Renal pelvis (tissue), 12 donors: Measurements from ENCODE around the gene FRMD5. TPM values are rescaled to one million over a fixed set of nuclear protein-coding genes. Genes with fewer than 3 reads are reported as not detected.
"Not testable (repeated sequence)": the region's sequence is repeated elsewhere in the genome, so short reads cannot be mapped to it uniquely, and the experiment has no call there.

ENCODE experiments used
- DNase-seq: peaks from one replicate; pipeline ENCODE4 v3.0.0-alpha.2; 2013
- long read RNA-seq, 16 experiments: transcript quantifications; one replicate each; lab custom pipeline, GENCODE V29; 2026
- polyA plus RNA-seq, 3 donors: library from polyadenylated mRNA; unstranded; fragments of 120-200 nt; gene quantifications; one replicate each; pipeline ENCODE4 v1.2.1, GENCODE V29; 2013; ENCODE audit not compliant: insufficient read length in 3 of 3

FRMD5 gene
- 1 to 10 TPM; 1.1 to 2.7 (median 1.9) TPM for polyA plus RNA-seq
- long read RNA-seq, donor 1, result 0 reads
- long read RNA-seq, donor 2, result 0 reads
- long read RNA-seq, donor 3, result 0 reads
- long read RNA-seq, donor 4, result 0 reads
- long read RNA-seq, donor 5, result 0 reads
- long read RNA-seq, donor 6, partial matches to known transcripts, result 42 of 67 reads
- long read RNA-seq, donor 6, other reads (novel, unspliced or antisense), result 25 of 67 reads
- long read RNA-seq, donor 7, result 0 reads
- long read RNA-seq, donor 8, result 0 reads
- long read RNA-seq, donor 9, result 0 reads
- long read RNA-seq, donor 10, partial matches to known transcripts, result 16 of 52 reads
- long read RNA-seq, donor 10, other reads (novel, unspliced or antisense), result 36 of 52 reads
- long read RNA-seq, donor 11, result 0 reads
- long read RNA-seq, donor 12, result 0 reads
- long read RNA-seq, donor 13, result 0 reads
- long read RNA-seq, donor 14, result 0 reads
- long read RNA-seq, donor 15, result 0 reads
- long read RNA-seq, donor 16, result 0 reads

DNA sequence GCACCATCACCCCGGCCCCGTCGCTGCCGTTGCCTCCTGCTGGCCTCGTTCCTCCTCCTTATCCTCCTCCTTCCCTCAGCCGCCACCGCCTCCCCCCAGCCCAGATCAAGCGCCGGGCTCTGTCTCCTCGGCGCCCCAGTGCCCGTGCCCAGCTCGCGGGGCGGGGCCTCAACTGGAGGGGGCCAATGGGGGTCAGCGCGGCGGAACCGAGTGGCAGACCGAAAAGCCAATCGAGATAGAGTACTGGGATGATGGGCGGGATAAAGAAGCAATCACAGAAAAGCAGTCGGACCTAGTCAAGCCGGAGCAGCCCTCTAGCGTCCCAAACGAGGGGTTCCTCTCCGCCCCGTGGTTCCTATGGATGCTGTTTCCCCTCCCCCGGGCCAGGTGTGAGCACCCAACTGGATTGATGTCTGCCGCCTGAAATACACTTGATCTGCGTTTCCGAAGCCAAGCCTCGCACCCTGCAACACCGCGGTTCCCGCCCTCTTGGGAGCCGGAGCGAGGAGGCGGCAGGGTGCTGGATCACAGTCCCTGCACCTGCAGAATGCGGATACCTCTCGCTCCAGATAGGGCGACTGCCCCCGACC, at the start of gene FRMD5:
TSS of gene FRMD5 (minus strand) at position 121 of the 590 bp plus-strand sequence.
- peak; percentile 91 for DNase-seq

GRCh38 chr15:44243829-44244228, 48.8 kb upstream of the FRMD5 start:
- DNase-seq, result no peak

- no peak for DNase-seq
These were observed 48.1 kb upstream of the FRMD5 start for GRCh38 chr15:44243141-44243540.

- DNase-seq, result no peak
These were observed 36.8 kb upstream of the FRMD5 start for GRCh38 chr15:44231842-44232241.

GRCh38 chr15:44229301-44229700, 34.2 kb upstream of the FRMD5 start:
- not testable (repeated sequence) for DNase-seq

DNA sequence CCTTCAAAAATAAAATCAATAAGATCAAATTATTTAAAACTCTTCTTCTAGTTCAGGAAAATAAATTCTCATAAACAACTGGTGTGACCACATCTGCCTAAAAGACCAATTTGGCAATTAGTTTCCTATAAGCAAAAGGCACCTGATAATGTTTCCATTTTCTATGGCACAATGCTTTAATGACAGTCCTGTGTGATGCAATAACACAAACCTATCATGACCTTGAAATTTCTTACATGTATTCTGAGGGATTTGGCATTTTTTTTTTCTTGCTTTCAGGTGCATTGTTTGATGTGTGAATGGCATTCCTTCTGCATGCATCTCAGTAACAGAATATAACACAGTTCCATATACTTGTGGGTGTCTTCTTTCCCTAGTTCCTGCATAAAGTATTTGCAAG, 32.5 kb upstream of the FRMD5 start:
- no peak for DNase-seq

DNA sequence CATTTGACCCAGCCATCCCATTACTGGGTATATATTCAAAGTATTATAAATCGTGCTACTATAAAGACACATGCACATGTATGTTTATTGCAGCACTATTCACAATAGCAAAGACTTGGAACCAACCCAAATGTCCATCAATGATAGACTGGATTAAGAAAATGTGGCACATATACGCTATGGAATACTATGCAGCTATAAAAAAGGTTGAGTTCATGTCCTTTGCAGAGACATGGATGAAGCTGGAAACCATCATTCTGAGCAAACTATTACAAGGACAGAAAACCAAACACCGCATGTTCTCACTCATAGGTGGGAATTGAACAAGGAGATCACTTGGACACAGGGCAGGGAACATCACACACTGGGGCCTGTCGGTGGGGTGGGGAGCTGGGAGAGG, 31.9 kb upstream of the FRMD5 start:
- not testable (repeated sequence) for DNase-seq

GRCh38 chr15:44222478-44222877, 27.4 kb upstream of the FRMD5 start:
- DNase-seq, result peak; percentile 4

DNA sequence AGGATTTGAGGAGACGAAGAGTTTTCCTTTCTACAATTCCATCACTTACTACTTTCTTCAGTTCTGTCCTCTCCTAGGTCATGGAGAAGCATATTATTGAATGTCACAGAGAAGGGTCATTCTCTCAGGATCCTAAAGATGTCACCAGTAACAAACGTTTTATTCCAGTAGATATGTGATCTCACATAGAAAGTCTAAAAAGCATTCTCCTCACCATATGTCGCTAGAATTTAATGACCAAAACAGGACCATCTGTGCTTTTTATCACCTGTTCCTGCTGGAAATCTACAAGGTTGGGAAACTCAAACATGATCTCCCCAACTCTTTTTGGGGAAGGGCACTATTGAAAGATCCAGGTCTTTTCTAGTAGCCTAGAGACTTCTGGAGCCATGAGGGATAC, 24.0 kb upstream of the FRMD5 start:
- no peak for DNase-seq

DNA sequence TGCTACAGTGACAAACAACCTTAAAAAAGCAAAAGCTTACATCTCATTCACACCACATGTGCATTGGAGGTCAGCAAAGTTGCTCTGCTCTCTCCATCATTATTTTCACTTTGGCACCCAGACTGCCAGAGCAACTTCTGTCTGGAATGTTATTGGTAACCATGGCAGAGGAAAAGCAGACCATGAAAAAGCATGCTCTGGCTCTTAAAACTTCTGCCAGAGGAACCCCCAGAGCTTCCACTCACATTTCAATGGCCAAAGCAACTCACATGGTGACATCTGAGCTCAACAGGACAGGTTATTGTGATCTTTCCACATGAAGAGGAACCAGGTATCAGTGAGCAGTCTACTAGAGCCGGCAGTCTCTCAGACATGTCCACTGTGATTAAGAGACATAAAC, 21.9 kb upstream of the FRMD5 start:
- DNase-seq, result no peak

- DNase-seq, result no peak
These were observed 20.5 kb upstream of the FRMD5 start for GRCh38 chr15:44215594-44215993.

- DNase-seq, result no peak
These were observed 13.9 kb upstream of the FRMD5 start for GRCh38 chr15:44208956-44209355.

DNA sequence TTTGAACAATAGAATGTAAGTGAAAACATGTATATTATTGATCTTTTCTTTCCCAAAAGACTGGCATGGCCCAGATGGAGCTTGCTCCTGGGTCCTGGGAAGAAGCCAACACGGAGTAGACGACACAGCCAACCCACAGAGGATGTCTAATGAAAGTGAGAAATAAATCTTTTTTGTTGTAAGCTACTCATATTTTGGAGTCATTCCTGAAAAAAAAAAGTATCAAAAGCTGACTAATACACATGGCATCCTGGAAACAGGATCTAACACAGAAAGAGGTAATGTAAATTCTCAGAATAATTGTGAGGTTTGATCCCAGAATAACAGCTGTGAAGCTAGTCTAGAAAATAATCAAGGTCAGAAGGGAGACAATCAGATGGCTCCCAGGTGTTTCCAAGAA, 12.6 kb upstream of the FRMD5 start:
- DNase-seq, result no peak

GRCh38 chr15:44199393-44199792, 4.3 kb upstream of the FRMD5 start:
- no peak for DNase-seq

- DNase-seq, result peak; percentile 23
These were observed 534 bp downstream of the FRMD5 start for GRCh38 chr15:44194323-44195150.

- DNase-seq, result peak; percentile 14
These were observed 1.3 kb downstream of the FRMD5 start for GRCh38 chr15:44193651-44194322.

- no peak for DNase-seq
These were observed 6.3 kb downstream of the FRMD5 start for GRCh38 chr15:44188795-44189194.

DNA sequence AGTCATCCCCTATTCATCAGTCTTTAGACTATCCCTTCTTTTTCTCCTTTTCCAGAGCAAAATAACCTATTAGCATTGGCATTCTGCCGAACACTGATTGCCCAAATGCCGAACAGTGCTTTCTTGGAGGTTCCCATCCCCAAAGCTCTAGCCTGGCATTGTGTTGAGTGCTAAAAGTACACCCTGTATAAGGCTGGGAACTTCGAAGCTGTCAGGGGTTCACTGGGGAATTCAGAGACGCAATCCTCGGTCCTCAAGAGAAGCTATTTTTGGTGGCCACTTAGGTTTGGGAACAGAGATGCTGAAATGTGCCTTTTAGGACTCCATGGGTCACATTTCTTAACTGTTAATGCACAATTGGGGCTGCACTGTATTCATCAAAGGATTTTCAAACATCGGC, 8.4 kb downstream of the FRMD5 start:
- no peak for DNase-seq

DNA sequence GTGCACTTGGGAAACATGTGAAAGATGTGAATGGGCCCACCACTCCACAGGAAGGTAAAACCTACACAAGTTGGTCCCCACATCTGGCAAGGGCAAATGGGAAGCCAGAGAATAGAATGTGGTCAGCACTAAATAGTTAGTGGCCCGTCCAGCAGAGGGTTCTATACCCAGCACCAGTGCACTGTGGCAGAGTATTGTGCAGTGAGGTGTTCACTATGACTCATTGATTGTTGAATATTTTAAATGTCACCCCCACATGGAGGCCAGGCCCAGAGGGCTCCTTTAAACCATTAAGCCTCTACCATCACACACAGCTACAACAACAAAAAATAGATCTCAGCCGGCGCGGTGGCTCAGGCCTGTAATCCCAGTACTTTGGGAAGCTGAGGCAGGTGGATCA, 11.7 kb downstream of the FRMD5 start:
- no peak for DNase-seq

GRCh38 chr15:44181410-44181809, 13.7 kb downstream of the FRMD5 start:
- no peak for DNase-seq

- DNase-seq, result no peak
These were observed 17.9 kb downstream of the FRMD5 start for GRCh38 chr15:44177139-44177538.

- DNase-seq, result no peak
These were observed 21.3 kb downstream of the FRMD5 start for GRCh38 chr15:44173813-44174212.
